ENCODE data around the gene CDKN1C. TPM values are rescaled to one million over a fixed set of nuclear protein-coding genes. Genes with fewer than 3 reads are reported as not detected.

Gene CDKN1C
- total and polyA plus RNA-seq, 2 donors from 2014 or later: 54.8 to 192 TPM

DNA sequence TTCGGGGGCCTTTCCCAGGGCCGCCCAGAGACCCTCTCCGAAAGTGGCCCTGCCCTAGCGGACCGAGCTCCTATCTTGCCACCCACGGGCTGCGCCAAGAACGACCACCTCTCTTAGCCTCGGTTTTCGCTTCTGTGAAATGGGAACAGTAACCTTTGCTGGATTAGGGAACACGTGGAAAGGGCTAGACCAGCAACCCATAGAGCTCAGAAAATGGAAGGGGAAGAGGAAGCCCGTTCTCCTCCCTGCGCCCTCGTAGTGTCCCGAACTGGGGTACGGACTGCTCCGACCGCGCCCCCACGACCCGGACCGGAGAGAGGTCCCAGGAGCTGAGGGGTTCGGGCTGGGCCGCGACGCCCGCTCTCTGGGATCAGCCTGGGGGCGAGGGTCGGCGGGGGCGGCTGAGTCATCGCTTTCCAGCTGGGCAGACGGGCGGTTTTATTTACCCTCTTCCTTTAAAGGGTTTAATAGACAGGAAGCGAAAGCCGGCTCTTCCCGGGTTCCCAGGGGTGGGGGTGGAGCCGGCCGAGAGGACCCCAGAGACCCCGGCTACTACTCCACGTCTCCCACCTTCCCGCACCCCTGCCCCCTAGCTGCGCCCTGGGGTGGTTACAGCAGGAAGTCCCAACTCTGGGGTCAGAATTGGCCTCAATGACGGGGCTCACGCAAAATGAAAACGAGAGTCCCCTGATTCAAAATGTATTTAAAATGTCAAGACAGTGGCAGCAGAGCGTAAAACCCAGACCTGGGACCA is 44.6 kb upstream of the CDKN1C start:
- Histone ChIP-seq H3K27ac (ENCODE audit: low read depth in 2 of 2, low read length in 2 of 2) (peak overlapping the region in 1 of 2 donors; percentile 41), H3K9me3 (ENCODE audit: control insufficient read depth in 2 of 3, insufficient read depth in 1 of 3, low read length in 3 of 3) (no peaks in the 10 kb centered on the region), H3K9ac (ENCODE audit: low read length in 3 of 3) (peak overlapping the region in 2 of 3 donors; percentile 43 to 55), H3K4me3 (ENCODE audit: low read length in 3 of 3) (peak overlapping the region in 2 of 3 donors; percentile 36 to 40), H3K36me3 (ENCODE audit: control insufficient read depth in 2 of 3, insufficient read depth in 3 of 3, low read length in 3 of 3) (no peaks in the 10 kb centered on the region), H3K27me3 (ENCODE audit: control insufficient read depth, insufficient read depth, low read length) (peaks cover 2% of the 10 kb centered on the region), H3K4me1 (ENCODE audit: control insufficient read depth in 2 of 3, insufficient read depth in 2 of 3, low read depth in 1 of 3, low read length in 3 of 3) (peaks cover 0 to 11% (median 3%) of the 10 kb centered on the region in 3 donors)
- DNase-seq: peak in 2 of 5 donors; percentile 59 to 83
- intact Hi-C loops (cut with DNase I): no loop called here
- TF ChIP-seq, protein P1, sequence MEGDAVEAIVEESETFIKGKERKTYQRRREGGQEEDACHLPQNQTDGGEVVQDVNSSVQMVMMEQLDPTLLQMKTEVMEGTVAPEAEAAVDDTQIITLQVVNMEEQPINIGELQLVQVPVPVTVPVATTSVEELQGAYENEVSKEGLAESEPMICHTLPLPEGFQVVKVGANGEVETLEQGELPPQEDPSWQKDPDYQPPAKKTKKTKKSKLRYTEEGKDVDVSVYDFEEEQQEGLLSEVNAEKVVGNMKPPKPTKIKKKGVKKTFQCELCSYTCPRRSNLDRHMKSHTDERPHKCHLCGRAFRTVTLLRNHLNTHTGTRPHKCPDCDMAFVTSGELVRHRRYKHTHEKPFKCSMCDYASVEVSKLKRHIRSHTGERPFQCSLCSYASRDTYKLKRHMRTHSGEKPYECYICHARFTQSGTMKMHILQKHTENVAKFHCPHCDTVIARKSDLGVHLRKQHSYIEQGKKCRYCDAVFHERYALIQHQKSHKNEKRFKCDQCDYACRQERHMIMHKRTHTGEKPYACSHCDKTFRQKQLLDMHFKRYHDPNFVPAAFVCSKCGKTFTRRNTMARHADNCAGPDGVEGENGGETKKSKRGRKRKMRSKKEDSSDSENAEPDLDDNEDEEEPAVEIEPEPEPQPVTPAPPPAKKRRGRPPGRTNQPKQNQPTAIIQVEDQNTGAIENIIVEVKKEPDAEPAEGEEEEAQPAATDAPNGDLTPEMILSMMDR (IDR thresholded peaks at IDR 0.05; ENCODE audit: borderline replicate concordance, extremely low read depth, insufficient read depth): peak; percentile 33
- no peak for FAIRE-seq

GRCh38 chr11:2929531-2929949 is 44.0 kb upstream of the CDKN1C start:
- no peak overlapping the region for H3K27ac ChIP-seq (ENCODE audit: low read depth in 2 of 2, low read length in 2 of 2)

DNA sequence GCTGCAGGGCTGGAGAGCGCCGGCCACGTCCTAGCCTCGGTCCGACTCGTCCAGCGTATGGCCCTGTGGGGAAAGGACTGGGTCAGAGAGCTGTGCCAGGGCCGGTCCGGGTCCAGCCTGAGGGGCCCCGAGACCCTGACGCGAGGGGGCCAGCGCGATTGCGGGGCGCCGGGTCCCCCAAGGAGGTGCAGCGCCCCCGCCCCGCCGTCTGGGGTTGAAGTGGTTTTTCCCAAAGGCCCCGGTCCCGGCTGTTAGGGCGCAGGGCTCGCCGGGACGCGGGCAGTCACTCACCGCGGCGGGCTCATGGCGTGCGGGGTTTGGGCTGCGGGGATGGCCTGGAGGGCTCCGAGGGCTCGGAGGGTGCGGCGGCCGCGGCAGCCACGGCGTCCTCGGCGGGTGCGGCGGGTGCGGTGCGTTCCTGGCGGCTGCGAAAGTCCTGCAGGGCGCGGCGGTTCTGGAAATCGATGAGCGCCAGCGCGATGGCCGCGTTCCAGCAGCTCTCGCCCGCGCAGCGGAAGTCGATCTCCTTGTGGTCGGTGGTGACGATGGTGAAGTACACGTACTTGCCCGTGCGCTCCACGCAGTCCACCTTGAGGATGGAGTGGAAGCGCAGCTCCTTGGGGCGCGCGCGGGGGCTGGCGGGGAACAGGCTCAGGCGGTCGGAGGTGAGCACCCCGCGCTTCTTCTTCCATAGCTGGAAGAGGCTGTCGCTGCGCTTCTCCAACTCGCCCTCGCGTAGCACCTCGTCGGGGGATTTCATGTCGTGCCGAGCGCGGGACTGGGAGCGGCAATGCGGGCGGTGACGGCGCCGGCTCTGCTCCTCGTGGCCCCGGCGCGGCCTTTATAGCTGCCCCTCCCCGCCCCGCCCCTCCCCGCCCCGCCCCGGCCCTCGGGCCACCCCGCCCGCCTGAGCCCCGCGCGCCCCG is 43.3 kb upstream of the CDKN1C start, which contains the start of gene PHLDA2:
Gene PHLDA2 (minus strand): TSS at position 816 of the 926 bp plus-strand sequence. CDS start 56 bp downstream, at position 760.
- Histone ChIP-seq H3K4me1 (ENCODE audit: control insufficient read depth in 2 of 3, insufficient read depth in 2 of 3, low read depth in 1 of 3, low read length in 3 of 3) (peaks cover 0 to 12% (median 6%) of the 10 kb centered on the region in 3 donors), H3K9me3 (ENCODE audit: control insufficient read depth in 2 of 3, insufficient read depth in 1 of 3, low read length in 3 of 3) (no peaks in the 10 kb centered on the region), H3K4me3 (ENCODE audit: low read length in 3 of 3) (peak within 1 kb of the TSS; percentile 16 to 53 (median 42)), H3K9ac (ENCODE audit: low read length in 3 of 3) (peak within 1 kb of the TSS in 1 of 3 donors; percentile 40), H3K27me3 (ENCODE audit: control insufficient read depth, insufficient read depth, low read length) (peaks cover 2% of the 10 kb centered on the region), H3K36me3 (ENCODE audit: control insufficient read depth in 2 of 3, insufficient read depth in 3 of 3, low read length in 3 of 3) (no peaks in the 10 kb centered on the region), H3K27ac (ENCODE audit: low read depth in 2 of 2, low read length in 2 of 2) (peak within 1 kb of the TSS in 1 of 2 donors; percentile 41)
- FAIRE-seq (no peak), DNase-seq (peak in 1 of 5 donors; percentile 89)
- TF ChIP-seq, protein P1 (IDR thresholded peaks at IDR 0.05; ENCODE audit: borderline replicate concordance, extremely low read depth, insufficient read depth): no peak
- intact Hi-C loops (cut with DNase I): no loop called here

More at GRCh38 chr11:2929531-2929949, 44.0 kb upstream of the CDKN1C start:
- intact Hi-C loops (cut with DNase I): no loop called here
- TF ChIP-seq, protein P1 (IDR thresholded peaks at IDR 0.05; ENCODE audit: borderline replicate concordance, extremely low read depth, insufficient read depth): no peak
- no peak overlapping the region for H3K9ac ChIP-seq (ENCODE audit: low read length in 3 of 3)
- H3K27me3 ChIP-seq (ENCODE audit: control insufficient read depth, insufficient read depth, low read length): peaks cover 2% of the 10 kb centered on the region
- peaks cover 0 to 11% (median 3%) of the 10 kb centered on the region in 3 donors for H3K4me1 ChIP-seq (ENCODE audit: control insufficient read depth in 2 of 3, insufficient read depth in 2 of 3, low read depth in 1 of 3, low read length in 3 of 3)
- DNase-seq (peak in 1 of 5 donors; percentile 92), FAIRE-seq (no peak)
- H3K36me3 ChIP-seq (ENCODE audit: control insufficient read depth in 2 of 3, insufficient read depth in 3 of 3, low read length in 3 of 3): no peaks in the 10 kb centered on the region
- H3K9me3 ChIP-seq (ENCODE audit: control insufficient read depth in 2 of 3, insufficient read depth in 1 of 3, low read length in 3 of 3): no peaks in the 10 kb centered on the region
- H3K4me3 ChIP-seq (ENCODE audit: low read length in 3 of 3): peak overlapping the region in 2 of 3 donors; percentile 21 to 40
